ENCODE data around the gene RAB3D. TPM values are rescaled to one million over a fixed set of nuclear protein-coding genes. Genes with fewer than 3 reads are reported as not detected.

RAB3D gene
- total RNA-seq, 1 experiment from 2014 or later, result 29.4 TPM

DNA sequence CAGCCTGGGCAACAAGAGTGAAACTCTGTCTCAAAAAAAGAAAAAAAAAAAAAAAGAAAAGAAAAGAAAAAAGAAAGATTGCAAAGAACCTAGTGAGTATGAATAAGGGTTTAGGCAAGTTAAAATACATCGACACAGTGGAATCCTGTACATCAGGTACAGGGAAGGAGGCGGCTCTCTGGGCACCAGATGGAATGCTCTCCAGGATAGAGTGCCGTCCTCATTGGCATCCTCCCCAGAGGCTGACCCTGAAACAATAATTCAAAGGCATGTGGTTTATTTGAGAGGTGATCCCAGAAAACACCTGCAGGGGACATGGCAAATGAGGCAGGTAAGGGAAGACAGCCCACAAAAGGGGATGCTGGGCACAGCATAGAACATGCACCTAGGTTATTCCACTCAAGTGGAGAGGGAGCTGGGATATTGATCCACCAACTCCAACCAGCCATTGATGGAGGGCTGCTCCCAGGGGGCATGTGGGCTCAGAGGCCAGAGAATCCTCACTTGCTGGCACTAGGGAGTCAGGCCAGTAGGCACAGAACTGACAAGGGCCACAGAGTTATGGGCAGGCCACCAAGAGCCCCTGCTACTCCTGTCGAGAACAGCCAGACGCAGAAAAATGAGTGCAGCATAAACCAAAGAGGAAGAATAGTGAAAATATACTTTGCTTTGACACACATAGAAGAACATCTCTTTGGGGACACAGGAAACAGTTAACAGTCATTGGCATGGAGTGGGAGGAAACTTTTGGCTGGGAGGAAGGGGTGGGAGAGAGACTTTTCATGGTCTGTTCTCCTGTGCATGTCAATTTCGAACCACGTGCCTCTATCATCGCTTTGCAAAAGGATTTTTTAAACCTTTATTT, 39.3 kb downstream of the RAB3D start:
- Histone ChIP-seq H3K9ac (ENCODE audit: extremely low read depth, insufficient read length, low read length) (no peak overlapping the region), H2BK20ac (ENCODE audit: low read depth, low read length, poor library complexity, severe bottlenecking) (no peak overlapping the region), H4K20me1 (ENCODE audit: control insufficient read depth, insufficient read depth, insufficient read length) (peaks cover 4% of the 10 kb centered on the region), H3K18ac (ENCODE audit: insufficient read length, low read depth, low read length) (no peak overlapping the region), H2BK12ac (ENCODE audit: insufficient read length, low read depth, low read length) (no peak overlapping the region), H3K79me2 (ENCODE audit: insufficient read depth, low read length) (no peaks in the 10 kb centered on the region), H3K27ac (ENCODE audit: insufficient read length, low read depth, low read length) (no peak overlapping the region), H3K9me3 (ENCODE audit: control insufficient read depth, low read depth, low read length) (no peaks in the 10 kb centered on the region), H3T11ph (ENCODE audit: low read length) (no peak overlapping the region), H2AK5ac (ENCODE audit: insufficient read length, low read length) (no peak overlapping the region), H2AFZ (ENCODE audit: low read length) (no peak overlapping the region), H2BK120ac (ENCODE audit: low read depth, low read length, poor library complexity, severe bottlenecking) (no peak overlapping the region), H3K56ac (ENCODE audit: insufficient read length, low read depth, low read length) (no peak overlapping the region), H3K23ac (ENCODE audit: insufficient read length, low read depth, low read length) (no peak overlapping the region), H4K8ac (replicated peaks; ENCODE audit: insufficient read length, low read depth, low read length) (no peak overlapping the region), H3K79me1 (ENCODE audit: insufficient read depth, low read depth, low read length, poor library complexity, severe bottlenecking) (no peaks in the 10 kb centered on the region), H2BK15ac (ENCODE audit: low read depth, low read length) (no peak overlapping the region), H3K27me3 (ENCODE audit: insufficient read depth, low read length) (no peaks in the 10 kb centered on the region), H3K14ac (ENCODE audit: insufficient read depth, low read length) (no peak overlapping the region), H3K4ac (ENCODE audit: low read depth, low read length) (no peak overlapping the region), H3K23me2 (ENCODE audit: insufficient read length, low read depth, low read length, poor library complexity, severe bottlenecking) (no peaks in the 10 kb centered on the region), H4K5ac (ENCODE audit: insufficient read length, low read depth, low read length) (no peak overlapping the region), H4K91ac (ENCODE audit: insufficient read length, low read depth, low read length) (no peak overlapping the region), H2BK5ac (ENCODE audit: insufficient read length, low read length) (no peak overlapping the region), H3K4me2 (ENCODE audit: insufficient read depth, insufficient read length, low read length) (no peak overlapping the region), H3K4me1 (ENCODE audit: insufficient read depth, low read length) (no peaks in the 10 kb centered on the region)
- H3K9me3 Mint-ChIP-seq, result no peaks in the 10 kb centered on the region
- no peaks in the 10 kb centered on the region; a peak in 1 of 7 replicates for H3K36me3 Mint-ChIP-seq (ENCODE audit: insufficient read depth in 1 of 3, low read depth in 3 of 3)
- no peak for TF ChIP-seq CTCF (conservative IDR thresholded peaks at IDR 0.05)
- no peak overlapping the region; a peak in 1 of 5 replicates for H3K4me3 Mint-ChIP-seq
- no peak for DNase-seq
- peaks cover 4 to 21% of the 10 kb centered on the region in 2 experiments for H3K4me1 Mint-ChIP-seq
- H3K27me3 Mint-ChIP-seq (ENCODE audit: low read depth), result peaks cover 10% of the 10 kb centered on the region
- no CpG with 5 or more reads among the region's 8 CpGs for WGBS (ENCODE audit: extremely low coverage, insufficient read length, low lambda C conversion rate)
- H3K27ac Mint-ChIP-seq, result no peak overlapping the region

All from H9 (cell line).